Mammary epithelial cell (primary cell): ENCODE data around the gene USP54.

Experiments
- EZH2 ChIP-seq: IDR thresholded peaks from 2 replicates; pipeline ENCODE4 v1.6.1; 2012; ENCODE audit warnings: low read length, inconsistent platforms, borderline replicate concordance
- TF ChIP-seq, protein P1 (sequence below), 2 donors: IDR thresholded peaks in 1 of 2; conservative IDR thresholded peaks in 1 of 2; 2 replicates each; pipeline ENCODE4 v1.5.1; 2011 to 2012; ENCODE audit warnings: inconsistent platforms in 2 of 2, low read length in 2 of 2, mild to moderate bottlenecking in 2 of 2, control low read depth in 1 of 2, low read depth in 1 of 2; ENCODE audit not compliant: insufficient read depth in 1 of 2; ENCODE audit errors: extremely low read depth in 1 of 2

DNA sequence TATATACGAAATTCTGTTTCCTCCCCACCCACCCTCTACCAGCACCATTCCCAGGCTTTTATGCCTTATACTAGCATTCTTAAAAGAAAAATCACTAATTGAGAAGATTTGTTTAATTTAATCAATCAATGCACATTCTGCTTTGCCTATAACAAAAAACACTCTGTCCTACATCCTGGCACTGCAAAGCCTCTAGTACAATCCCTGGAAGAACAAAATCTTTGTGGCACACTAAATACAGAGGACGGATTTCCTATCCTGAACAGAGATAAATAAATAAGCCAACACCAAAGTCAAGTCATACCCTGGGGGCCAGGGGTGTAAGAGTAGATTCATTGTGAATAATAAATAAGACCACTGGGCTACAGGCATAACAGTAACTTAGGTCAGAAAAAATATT, 34.3 kb downstream of the USP54 start:
- TF ChIP-seq, protein P1, sequence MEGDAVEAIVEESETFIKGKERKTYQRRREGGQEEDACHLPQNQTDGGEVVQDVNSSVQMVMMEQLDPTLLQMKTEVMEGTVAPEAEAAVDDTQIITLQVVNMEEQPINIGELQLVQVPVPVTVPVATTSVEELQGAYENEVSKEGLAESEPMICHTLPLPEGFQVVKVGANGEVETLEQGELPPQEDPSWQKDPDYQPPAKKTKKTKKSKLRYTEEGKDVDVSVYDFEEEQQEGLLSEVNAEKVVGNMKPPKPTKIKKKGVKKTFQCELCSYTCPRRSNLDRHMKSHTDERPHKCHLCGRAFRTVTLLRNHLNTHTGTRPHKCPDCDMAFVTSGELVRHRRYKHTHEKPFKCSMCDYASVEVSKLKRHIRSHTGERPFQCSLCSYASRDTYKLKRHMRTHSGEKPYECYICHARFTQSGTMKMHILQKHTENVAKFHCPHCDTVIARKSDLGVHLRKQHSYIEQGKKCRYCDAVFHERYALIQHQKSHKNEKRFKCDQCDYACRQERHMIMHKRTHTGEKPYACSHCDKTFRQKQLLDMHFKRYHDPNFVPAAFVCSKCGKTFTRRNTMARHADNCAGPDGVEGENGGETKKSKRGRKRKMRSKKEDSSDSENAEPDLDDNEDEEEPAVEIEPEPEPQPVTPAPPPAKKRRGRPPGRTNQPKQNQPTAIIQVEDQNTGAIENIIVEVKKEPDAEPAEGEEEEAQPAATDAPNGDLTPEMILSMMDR (conservative IDR thresholded peaks at IDR 0.05 in 1 of 2, IDR thresholded peaks at IDR 0.05 in 1 of 2; ENCODE audit: extremely low read depth in 1 of 2, insufficient read depth in 1 of 2, low read depth in 1 of 2, low read length in 2 of 2), result no peak
- no peak for TF ChIP-seq EZH2
